ENCODE measurements around the gene SLC30A1. TPM values are rescaled to one million over a fixed set of nuclear protein-coding genes. Genes with fewer than 3 reads are reported as not detected.
"Not testable (repeated sequence)": the region's sequence is repeated elsewhere in the genome, so short reads cannot be mapped to it uniquely, and the experiment has no call there.

Gene SLC30A1
- total RNA-seq, 2 donors from 2014 or later: 0.29 to 0.76 TPM

GRCh38 chr1:211581526-211581925 lies 2.6 kb upstream of the SLC30A1 start:
- Mint-ChIP-seq H3K4me1 (peaks cover 12% of the 10 kb centered on the region), H3K9me3 (no peaks in the 10 kb centered on the region), H3K27me3 (no peaks in the 10 kb centered on the region), H3K27ac (no peak overlapping the region), H3K36me3 (ENCODE audit: low read depth) (no peaks in the 10 kb centered on the region), H3K4me3 (no peak overlapping the region)
- ATAC-seq (replicated peaks): no peak

- Mint-ChIP-seq H3K4me3 (peak overlapping the region; percentile 67), H3K9me3 (no peaks in the 10 kb centered on the region), H3K27ac (no peak overlapping the region), H3K27me3 (no peaks in the 10 kb centered on the region), H3K4me1 (peaks cover 12% of the 10 kb centered on the region), H3K36me3 (ENCODE audit: low read depth) (no peaks in the 10 kb centered on the region)
- ATAC-seq (replicated peaks): no peak
Observed at GRCh38 chr1:211580303-211580687, 1.3 kb upstream of the SLC30A1 start.

GRCh38 chr1:211579440-211580302 lies 710 bp upstream of the SLC30A1 start:
- no peaks in the 10 kb centered on the region for H3K9me3 Mint-ChIP-seq
- H3K4me1 Mint-ChIP-seq: peaks cover 12% of the 10 kb centered on the region
- no peaks in the 10 kb centered on the region for H3K36me3 Mint-ChIP-seq (ENCODE audit: low read depth)
- ATAC-seq (replicated peaks): peak; percentile 48
- H3K27me3 Mint-ChIP-seq: no peaks in the 10 kb centered on the region
- no peak overlapping the region for H3K27ac Mint-ChIP-seq
- peak overlapping the region; percentile 67 for H3K4me3 Mint-ChIP-seq

GRCh38 chr1:211577819-211578639 lies 932 bp downstream of the SLC30A1 start:
- Mint-ChIP-seq H3K9me3 (no peaks in the 10 kb centered on the region), H3K27me3 (no peaks in the 10 kb centered on the region), H3K36me3 (ENCODE audit: low read depth) (no peaks in the 10 kb centered on the region), H3K4me1 (peaks cover 17% of the 10 kb centered on the region), H3K27ac (peak overlapping the region; percentile 41), H3K4me3 (peak overlapping the region; percentile 87)
- ATAC-seq (replicated peaks): peak; percentile 61

GRCh38 chr1:211577277-211577818 lies 1.6 kb downstream of the SLC30A1 start:
- peaks cover 17% of the 10 kb centered on the region for H3K4me1 Mint-ChIP-seq

GRCh38 chr1:211576717-211577116 lies 2.2 kb downstream of the SLC30A1 start:
- no peak for ATAC-seq (replicated peaks)
- H3K27me3 Mint-ChIP-seq: no peaks in the 10 kb centered on the region

More at GRCh38 chr1:211577277-211577818, 1.6 kb downstream of the SLC30A1 start:
- no peak for ATAC-seq (replicated peaks)
- Mint-ChIP-seq H3K27ac (peak overlapping the region; percentile 41), H3K9me3 (no peaks in the 10 kb centered on the region), H3K36me3 (ENCODE audit: low read depth) (no peaks in the 10 kb centered on the region), H3K4me3 (peak overlapping the region; percentile 87), H3K27me3 (no peaks in the 10 kb centered on the region)

GRCh38 chr1:211574705-211575104 lies 4.3 kb downstream of the SLC30A1 start:
- Mint-ChIP-seq H3K36me3 (ENCODE audit: low read depth) (no peaks in the 10 kb centered on the region), H3K4me1 (peaks cover 17% of the 10 kb centered on the region), H3K9me3 (no peaks in the 10 kb centered on the region), H3K4me3 (no peak overlapping the region), H3K27me3 (no peaks in the 10 kb centered on the region), H3K27ac (no peak overlapping the region)
- ATAC-seq (replicated peaks): no peak

More at GRCh38 chr1:211576717-211577116, 2.2 kb downstream of the SLC30A1 start:
- H3K9me3 Mint-ChIP-seq: no peaks in the 10 kb centered on the region
- no peak overlapping the region for H3K27ac Mint-ChIP-seq
- H3K4me3 Mint-ChIP-seq: peak overlapping the region; percentile 87
- H3K4me1 Mint-ChIP-seq: peaks cover 17% of the 10 kb centered on the region
- H3K36me3 Mint-ChIP-seq (ENCODE audit: low read depth): no peaks in the 10 kb centered on the region

- ATAC-seq (replicated peaks): peak; percentile 63
- H3K4me3 Mint-ChIP-seq: no peak overlapping the region
- no peaks in the 10 kb centered on the region for H3K36me3 Mint-ChIP-seq (ENCODE audit: low read depth)
- H3K4me1 Mint-ChIP-seq: peaks cover 13% of the 10 kb centered on the region
- no peak overlapping the region for H3K27ac Mint-ChIP-seq
- no peaks in the 10 kb centered on the region for H3K9me3 Mint-ChIP-seq
- H3K27me3 Mint-ChIP-seq: no peaks in the 10 kb centered on the region
Observed at GRCh38 chr1:211571998-211572397, 7.0 kb downstream of the SLC30A1 start.

GRCh38 chr1:211570378-211570777 lies 8.6 kb downstream of the SLC30A1 start:
- not testable (repeated sequence) for H3K27me3 Mint-ChIP-seq; H3K4me3 Mint-ChIP-seq; H3K9me3 Mint-ChIP-seq; H3K27ac Mint-ChIP-seq; H3K36me3 Mint-ChIP-seq (ENCODE audit: low read depth)
- ATAC-seq (replicated peaks): peak; percentile 59
- H3K4me1 Mint-ChIP-seq: peaks cover 18% of the 10 kb centered on the region

GRCh38 chr1:211566431-211567025 lies 12.4 kb downstream of the SLC30A1 start:
- no peaks in the 10 kb centered on the region for H3K9me3 Mint-ChIP-seq
- no peaks in the 10 kb centered on the region for H3K36me3 Mint-ChIP-seq (ENCODE audit: low read depth)
- H3K27ac Mint-ChIP-seq: peak overlapping the region; percentile 16
- peaks cover 13% of the 10 kb centered on the region for H3K4me1 Mint-ChIP-seq
- ATAC-seq (replicated peaks): peak; percentile 94
- H3K27me3 Mint-ChIP-seq: no peaks in the 10 kb centered on the region
- H3K4me3 Mint-ChIP-seq: no peak overlapping the region

GRCh38 chr1:211564084-211564483 lies 14.9 kb downstream of the SLC30A1 start:
- no peak for ATAC-seq (replicated peaks)
- Mint-ChIP-seq H3K4me3 (no peak overlapping the region), H3K4me1 (peaks cover 8% of the 10 kb centered on the region), H3K9me3 (no peaks in the 10 kb centered on the region), H3K36me3 (ENCODE audit: low read depth) (no peaks in the 10 kb centered on the region), H3K27me3 (no peaks in the 10 kb centered on the region), H3K27ac (no peak overlapping the region)

GRCh38 chr1:211559222-211560010 lies 19.5 kb downstream of the SLC30A1 start:
- H3K27me3 Mint-ChIP-seq: no peaks in the 10 kb centered on the region
- ATAC-seq (replicated peaks): no peak
- H3K4me3 Mint-ChIP-seq: no peak overlapping the region
- no peaks in the 10 kb centered on the region for H3K9me3 Mint-ChIP-seq
- H3K36me3 Mint-ChIP-seq (ENCODE audit: low read depth): no peaks in the 10 kb centered on the region
- H3K4me1 Mint-ChIP-seq: no peaks in the 10 kb centered on the region
- no peak overlapping the region for H3K27ac Mint-ChIP-seq

- Mint-ChIP-seq H3K4me3 (no peak overlapping the region), H3K27ac (no peak overlapping the region), H3K36me3 (ENCODE audit: low read depth) (no peaks in the 10 kb centered on the region), H3K27me3 (no peaks in the 10 kb centered on the region), H3K4me1 (no peaks in the 10 kb centered on the region), H3K9me3 (no peaks in the 10 kb centered on the region)
- no peak for ATAC-seq (replicated peaks)
Observed at GRCh38 chr1:211557894-211558625, 20.9 kb downstream of the SLC30A1 start.
